OCI-LY1 (cell line): ENCODE results near the gene BRD3OS.

Experiments used
- EZH2 ChIP-seq: fragments of 200-600 bp; sonication (generic), shearing (Covaris generic); IDR thresholded peaks from 2 replicates; pipeline ENCODE4 v1.8.0; 2017; ENCODE audit warnings: borderline replicate concordance, mixed run types, mild to moderate bottlenecking, antibody characterized with exemption, low read length, moderate library complexity, mixed read lengths
- TF ChIP-seq, protein P1 (sequence below): fragments of 200-600 bp; sonication (generic), shearing (Covaris generic); IDR thresholded peaks from 2 replicates; pipeline ENCODE4 v1.5.1; 2017; ENCODE audit warnings: mild to moderate bottlenecking, antibody characterized with exemption, low read length, moderate library complexity, mixed read lengths

DNA sequence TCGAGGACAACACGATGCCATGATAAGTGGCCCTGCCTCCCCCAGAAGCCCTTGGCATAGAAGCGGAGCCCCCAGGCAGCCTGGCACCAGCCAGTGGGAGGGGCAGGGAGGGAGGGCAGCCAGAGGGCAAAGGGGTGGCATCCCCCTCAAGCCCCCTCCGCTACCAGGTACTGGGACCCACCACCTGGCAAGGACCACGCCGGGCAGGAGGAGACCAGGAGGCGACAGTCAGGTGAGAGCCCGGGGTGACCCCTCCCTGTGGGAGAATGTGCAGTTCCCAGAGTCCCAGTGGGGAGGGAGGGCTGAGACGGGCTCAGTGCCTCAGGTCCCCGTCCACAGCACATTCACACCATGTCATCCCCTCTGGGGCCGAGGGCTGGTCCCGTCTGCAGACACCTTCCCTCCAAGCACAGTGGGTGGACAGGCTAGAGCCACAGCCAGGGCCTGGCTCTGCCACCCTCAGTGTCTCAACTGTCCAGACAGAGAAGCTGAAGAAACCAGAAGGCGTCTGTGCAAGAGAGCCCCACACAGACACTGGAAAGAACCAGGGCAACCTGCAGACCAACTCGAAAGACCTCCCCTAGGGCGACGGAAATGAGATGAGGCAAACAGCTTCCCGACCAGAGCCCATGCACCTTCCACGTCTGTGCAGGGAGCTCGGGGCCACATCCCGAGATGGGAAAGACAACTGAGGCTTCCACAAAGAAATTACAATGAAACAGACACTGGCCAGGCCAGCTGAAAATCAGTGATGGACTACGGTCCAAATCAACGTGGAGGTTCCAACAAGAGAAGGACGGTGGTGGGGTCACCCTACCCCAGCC lies 31.4 kb downstream of the BRD3OS start:
- no peak for TF ChIP-seq EZH2
- TF ChIP-seq, protein P1, sequence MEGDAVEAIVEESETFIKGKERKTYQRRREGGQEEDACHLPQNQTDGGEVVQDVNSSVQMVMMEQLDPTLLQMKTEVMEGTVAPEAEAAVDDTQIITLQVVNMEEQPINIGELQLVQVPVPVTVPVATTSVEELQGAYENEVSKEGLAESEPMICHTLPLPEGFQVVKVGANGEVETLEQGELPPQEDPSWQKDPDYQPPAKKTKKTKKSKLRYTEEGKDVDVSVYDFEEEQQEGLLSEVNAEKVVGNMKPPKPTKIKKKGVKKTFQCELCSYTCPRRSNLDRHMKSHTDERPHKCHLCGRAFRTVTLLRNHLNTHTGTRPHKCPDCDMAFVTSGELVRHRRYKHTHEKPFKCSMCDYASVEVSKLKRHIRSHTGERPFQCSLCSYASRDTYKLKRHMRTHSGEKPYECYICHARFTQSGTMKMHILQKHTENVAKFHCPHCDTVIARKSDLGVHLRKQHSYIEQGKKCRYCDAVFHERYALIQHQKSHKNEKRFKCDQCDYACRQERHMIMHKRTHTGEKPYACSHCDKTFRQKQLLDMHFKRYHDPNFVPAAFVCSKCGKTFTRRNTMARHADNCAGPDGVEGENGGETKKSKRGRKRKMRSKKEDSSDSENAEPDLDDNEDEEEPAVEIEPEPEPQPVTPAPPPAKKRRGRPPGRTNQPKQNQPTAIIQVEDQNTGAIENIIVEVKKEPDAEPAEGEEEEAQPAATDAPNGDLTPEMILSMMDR, result no peak
